WTC11 (cell line): ENCODE measurements around the gene ZNF584. TPM values are rescaled to one million over a fixed set of nuclear protein-coding genes. Genes with fewer than 3 reads are reported as not detected.
A peak's percentile ranks its signal among the peaks of the same experiment; 100 is the strongest.

ENCODE experiments used
- ATAC-seq: fragments of 200-7000 bp; cut with Tn5 transposase; 2 replicates; pipeline ENCODE4 v1.10.0; 2021; ENCODE audit warnings: mild to moderate bottlenecking, moderate library complexity
- CTCF ChIA-PET: fragments of 300-600 bp; sonication (Branson Sonifier 250); formaldehyde crosslinking; loops from one replicate; lab custom pipeline; 2021; ENCODE audit warnings: antibody characterized with exemption; lab: Charles Lee
- POLR2A ChIA-PET: fragments of 350-600 bp; sonication (Branson Sonifier 250); formaldehyde crosslinking; loops from one replicate; lab custom pipeline; 2021; ENCODE audit warnings: antibody characterized with exemption; lab: Charles Lee
- DNase-seq: peaks from one replicate; pipeline ENCODE4 v3.0.0; 2021; ENCODE audit warnings: low spot score
- H3K27ac Mint-ChIP-seq: 2 replicates; pipeline ENCODE4 v1.8.0; 2021; ENCODE audit warnings: mixed read lengths
- H3K27me3 Mint-ChIP-seq: 2 replicates; pipeline ENCODE4 v1.8.0; 2021; ENCODE audit warnings: low read depth, mild to moderate bottlenecking, moderate library complexity, mixed read lengths
- H3K36me3 Mint-ChIP-seq: 2 replicates; pipeline ENCODE4 v1.8.0; 2021; ENCODE audit warnings: mixed read lengths
- H3K4me1 Mint-ChIP-seq: 2 replicates; pipeline ENCODE4 v1.8.0; 2022; ENCODE audit warnings: mixed read lengths
- H3K4me3 Mint-ChIP-seq: 2 replicates; pipeline ENCODE4 v1.8.0; 2021; ENCODE audit warnings: mild to moderate bottlenecking, moderate library complexity, mixed read lengths
- H3K9me3 Mint-ChIP-seq: 2 replicates; pipeline ENCODE4 v1.8.0; 2021; ENCODE audit warnings: mixed read lengths
- AR ChIP-seq: fragments of 250-450 bp; sonication (Bioruptor Pico); IDR thresholded peaks from 2 replicates; pipeline ENCODE4 v1.9.0; 2021; ENCODE audit warnings: mild to moderate bottlenecking
- ARID4B ChIP-seq: sonication (generic); formaldehyde crosslinking; IDR thresholded peaks from 2 replicates; pipeline ENCODE4 v1.8.0; 2023; ENCODE audit warnings: missing genetic modification reagents, mild to moderate bottlenecking, borderline replicate concordance
- EMX1 ChIP-seq: fragments of 250-450 bp; sonication (Bioruptor Pico); IDR thresholded peaks from 2 replicates; pipeline ENCODE4 v1.8.0; 2021; ENCODE audit warnings: mild to moderate bottlenecking
- FOXP1 ChIP-seq: sonication (generic); formaldehyde crosslinking; IDR thresholded peaks from 2 replicates; pipeline ENCODE4 v1.8.0; 2022; ENCODE audit warnings: missing genetic modification reagents, mild to moderate bottlenecking, moderate library complexity, borderline replicate concordance
- GTF2I ChIP-seq: fragments of 250-450 bp; sonication (Bioruptor Pico); conservative IDR thresholded peaks from 2 replicates; pipeline ENCODE4 v1.4.0; 2021; ENCODE audit warnings: mild to moderate bottlenecking
- KAT7 ChIP-seq: sonication (generic); formaldehyde crosslinking; IDR thresholded peaks from 2 replicates; pipeline ENCODE4 v1.8.1; 2023; ENCODE audit warnings: missing genetic modification reagents, mild to moderate bottlenecking, borderline replicate concordance
- MXD4 ChIP-seq: fragments of 250-450 bp; sonication (Bioruptor Pico); IDR thresholded peaks from 2 replicates; pipeline ENCODE4 v1.8.0; 2021; ENCODE audit warnings: mild to moderate bottlenecking, moderate library complexity, borderline replicate concordance
- MYBL2 ChIP-seq: sonication (generic); formaldehyde crosslinking; IDR thresholded peaks from 2 replicates; pipeline ENCODE4 v1.8.1; 2023; ENCODE audit warnings: mild to moderate bottlenecking, moderate library complexity, missing genetic modification reagents
- PRDM15 ChIP-seq: sonication (generic); formaldehyde crosslinking; IDR thresholded peaks from 2 replicates; pipeline ENCODE4 v1.8.0; 2022; ENCODE audit warnings: missing genetic modification reagents
- SMAD4 ChIP-seq: sonication (generic); formaldehyde crosslinking; IDR thresholded peaks from 2 replicates; pipeline ENCODE4 v1.8.0; 2022; ENCODE audit warnings: mild to moderate bottlenecking, missing genetic modification reagents
- ZNF671 ChIP-seq: fragments of 250-450 bp; sonication (Bioruptor Pico); IDR thresholded peaks from 2 replicates; pipeline ENCODE4 v1.8.0; 2021; ENCODE audit warnings: mild to moderate bottlenecking
- total RNA-seq: library from RNA; stranded (reverse); gene quantifications from 3 replicates; pipeline ENCODE4 v1.2.3, GENCODE V29; 2021
- TF ChIP-seq, protein P1 (sequence below): sonication (generic); formaldehyde crosslinking; IDR thresholded peaks from 2 replicates; pipeline ENCODE4 v1.8.1; 2022; ENCODE audit warnings: missing genetic modification reagents, borderline replicate concordance
- TF ChIP-seq, protein P2 (sequence below): sonication (generic); formaldehyde crosslinking; IDR thresholded peaks from 2 replicates; pipeline ENCODE4 v1.8.0; 2022; ENCODE audit warnings: mild to moderate bottlenecking, missing genetic modification reagents
- TF ChIP-seq, protein P3 (sequence below): sonication (generic); formaldehyde crosslinking; IDR thresholded peaks from 2 replicates; pipeline ENCODE4 v1.8.0; 2023; ENCODE audit warnings: missing genetic modification reagents
- TF ChIP-seq, protein P4 (sequence below): sonication (generic); formaldehyde crosslinking; IDR thresholded peaks from 2 replicates; pipeline ENCODE4 v1.8.1; 2023; ENCODE audit warnings: mild to moderate bottlenecking, missing genetic modification reagents

Gene ZNF584
- total RNA-seq, 1 experiment from 2014 or later: 6.8 TPM

- ATAC-seq (no peak), DNase-seq (peak; percentile 34)
- H3K36me3 Mint-ChIP-seq: peaks cover 27% of the 10 kb centered on the region
- H3K27ac Mint-ChIP-seq: no peak overlapping the region
- ChIA-PET POLR2A (interaction anchor here (0.6 to 1.5 kb wide), 4 partner anchors 12 to 73 kb away, joined by 3 read pairs; partner anchors contain the start of genes ZNF132, ZNF497 and ZNF584), CTCF (interaction anchor here (1.1 to 1.7 kb wide), 3 partner anchors 24 to 184 kb away, joined by 3 to 5 read pairs (median 3); partner anchors contain the start of gene ZBTB45)
- H3K27me3 Mint-ChIP-seq: peaks cover 36% of the 10 kb centered on the region
- no peak for TF ChIP-seq ARID4B (CRISPR knock-in tag)
- TF ChIP-seq MYBL2 (CRISPR knock-in tag): peak; percentile 47; the same call in 1 of the 2 replicates
- peaks cover 16% of the 10 kb centered on the region for H3K4me1 Mint-ChIP-seq
- no peaks in the 10 kb centered on the region for H3K9me3 Mint-ChIP-seq
- H3K4me3 Mint-ChIP-seq: peak overlapping the region; percentile 50
These were observed 11.5 kb upstream of the ZNF584 start for GRCh38 chr19:58396691-58397532.

GRCh38 chr19:58397533-58398037, 10.9 kb upstream of the ZNF584 start:
- CTCF ChIA-PET: interaction anchor here (1.1 kb wide), 1 partner anchor 24 kb away, joined by 3 read pairs; no protein-coding TSS in a partner anchor
- TF ChIP-seq, protein P1, sequence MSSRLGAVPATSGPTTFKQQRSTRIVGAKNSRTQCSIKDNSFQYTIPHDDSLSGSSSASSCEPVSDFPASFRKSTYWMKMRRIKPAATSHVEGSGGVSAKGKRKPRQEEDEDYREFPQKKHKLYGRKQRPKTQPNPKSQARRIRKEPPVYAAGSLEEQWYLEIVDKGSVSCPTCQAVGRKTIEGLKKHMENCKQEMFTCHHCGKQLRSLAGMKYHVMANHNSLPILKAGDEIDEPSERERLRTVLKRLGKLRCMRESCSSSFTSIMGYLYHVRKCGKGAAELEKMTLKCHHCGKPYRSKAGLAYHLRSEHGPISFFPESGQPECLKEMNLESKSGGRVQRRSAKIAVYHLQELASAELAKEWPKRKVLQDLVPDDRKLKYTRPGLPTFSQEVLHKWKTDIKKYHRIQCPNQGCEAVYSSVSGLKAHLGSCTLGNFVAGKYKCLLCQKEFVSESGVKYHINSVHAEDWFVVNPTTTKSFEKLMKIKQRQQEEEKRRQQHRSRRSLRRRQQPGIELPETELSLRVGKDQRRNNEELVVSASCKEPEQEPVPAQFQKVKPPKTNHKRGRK (CRISPR knock-in tag): no peak
- TF ChIP-seq ZNF671 (CRISPR knock-in tag) (no peak), MYBL2 (CRISPR knock-in tag) (no peak), AR (no peak), FOXP1 (CRISPR knock-in tag) (no peak), KAT7 (CRISPR knock-in tag) (no peak), PRDM15 (no peak), SMAD4 (no peak), MXD4 (CRISPR knock-in tag) (no peak), GTF2I (no peak), EMX1 (CRISPR knock-in tag) (no peak)
- TF ChIP-seq, protein P2, sequence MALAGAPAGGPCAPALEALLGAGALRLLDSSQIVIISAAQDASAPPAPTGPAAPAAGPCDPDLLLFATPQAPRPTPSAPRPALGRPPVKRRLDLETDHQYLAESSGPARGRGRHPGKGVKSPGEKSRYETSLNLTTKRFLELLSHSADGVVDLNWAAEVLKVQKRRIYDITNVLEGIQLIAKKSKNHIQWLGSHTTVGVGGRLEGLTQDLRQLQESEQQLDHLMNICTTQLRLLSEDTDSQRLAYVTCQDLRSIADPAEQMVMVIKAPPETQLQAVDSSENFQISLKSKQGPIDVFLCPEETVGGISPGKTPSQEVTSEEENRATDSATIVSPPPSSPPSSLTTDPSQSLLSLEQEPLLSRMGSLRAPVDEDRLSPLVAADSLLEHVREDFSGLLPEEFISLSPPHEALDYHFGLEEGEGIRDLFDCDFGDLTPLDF (CRISPR knock-in tag): no peak
- TF ChIP-seq, protein P3, sequence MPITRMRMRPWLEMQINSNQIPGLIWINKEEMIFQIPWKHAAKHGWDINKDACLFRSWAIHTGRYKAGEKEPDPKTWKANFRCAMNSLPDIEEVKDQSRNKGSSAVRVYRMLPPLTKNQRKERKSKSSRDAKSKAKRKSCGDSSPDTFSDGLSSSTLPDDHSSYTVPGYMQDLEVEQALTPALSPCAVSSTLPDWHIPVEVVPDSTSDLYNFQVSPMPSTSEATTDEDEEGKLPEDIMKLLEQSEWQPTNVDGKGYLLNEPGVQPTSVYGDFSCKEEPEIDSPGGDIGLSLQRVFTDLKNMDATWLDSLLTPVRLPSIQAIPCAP: no peak
- TF ChIP-seq, protein P4, sequence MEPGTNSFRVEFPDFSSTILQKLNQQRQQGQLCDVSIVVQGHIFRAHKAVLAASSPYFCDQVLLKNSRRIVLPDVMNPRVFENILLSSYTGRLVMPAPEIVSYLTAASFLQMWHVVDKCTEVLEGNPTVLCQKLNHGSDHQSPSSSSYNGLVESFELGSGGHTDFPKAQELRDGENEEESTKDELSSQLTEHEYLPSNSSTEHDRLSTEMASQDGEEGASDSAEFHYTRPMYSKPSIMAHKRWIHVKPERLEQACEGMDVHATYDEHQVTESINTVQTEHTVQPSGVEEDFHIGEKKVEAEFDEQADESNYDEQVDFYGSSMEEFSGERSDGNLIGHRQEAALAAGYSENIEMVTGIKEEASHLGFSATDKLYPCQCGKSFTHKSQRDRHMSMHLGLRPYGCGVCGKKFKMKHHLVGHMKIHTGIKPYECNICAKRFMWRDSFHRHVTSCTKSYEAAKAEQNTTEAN (CRISPR knock-in tag): no peak

More at GRCh38 chr19:58397533-58398037, 10.9 kb upstream of the ZNF584 start:
- no peak for ATAC-seq
- POLR2A ChIA-PET: interaction anchor here (0.6 to 1.5 kb wide), 3 partner anchors 11 to 43 kb away, joined by 3 read pairs; partner anchors contain the start of genes ZNF132, ZNF497 and ZNF584
- H3K4me3 Mint-ChIP-seq: peak overlapping the region; percentile 46
- no peak for DNase-seq
- H3K9me3 Mint-ChIP-seq: no peaks in the 10 kb centered on the region
- H3K36me3 Mint-ChIP-seq: peaks cover 24% of the 10 kb centered on the region
- peaks cover 16% of the 10 kb centered on the region for H3K4me1 Mint-ChIP-seq
- peaks cover 36% of the 10 kb centered on the region for H3K27me3 Mint-ChIP-seq
- no peak overlapping the region for H3K27ac Mint-ChIP-seq
